Islet of Langerhans (tissue), 1 donor: Measurements from ENCODE around the gene MED14.
"Not testable (repeated sequence)": the region's sequence is repeated elsewhere in the genome, so short reads cannot be mapped to it uniquely, and the experiment has no call there.

Experiments
- FAIRE-seq: peaks from one replicate; lab custom pipeline; 2011; peaks lifted over from hg19 to GRCh38; lab: Jason Lieb, UNC

Gene MED14

GRCh38 chrX:40735325-40736169 is at the start of gene MED14:
TSS of gene MED14 (minus strand) at chrX:40735542. CDS start at chrX:40735412, 130 bp downstream.
- FAIRE-seq = no peak

- FAIRE-seq = no peak
These were observed 49.3 kb upstream of the MED14 start for GRCh38 chrX:40784516-40785151.

- FAIRE-seq = not testable (repeated sequence)
These were observed 47.4 kb upstream of the MED14 start for GRCh38 chrX:40782644-40783259.

GRCh38 chrX:40780951-40781350 is 45.6 kb upstream of the MED14 start:
- FAIRE-seq = no peak

GRCh38 chrX:40780082-40780481 is 44.7 kb upstream of the MED14 start:
- FAIRE-seq = no peak

GRCh38 chrX:40778861-40779575 is 43.7 kb upstream of the MED14 start:
- no peak for FAIRE-seq

- FAIRE-seq = peak; percentile 86
These were observed 38.5 kb upstream of the MED14 start for GRCh38 chrX:40773809-40774208.

GRCh38 chrX:40773188-40773587 is 37.8 kb upstream of the MED14 start:
- no peak for FAIRE-seq

- FAIRE-seq = no peak
These were observed 36.9 kb upstream of the MED14 start for GRCh38 chrX:40772290-40772689.

- peak; percentile 21 for FAIRE-seq
These were observed 26.4 kb upstream of the MED14 start for GRCh38 chrX:40761762-40762161.

- no peak for FAIRE-seq
These were observed 24.0 kb upstream of the MED14 start for GRCh38 chrX:40759374-40759773.

- FAIRE-seq = no peak
These were observed 21.7 kb upstream of the MED14 start for GRCh38 chrX:40757058-40757457.

- FAIRE-seq = no peak
These were observed 20.2 kb upstream of the MED14 start for GRCh38 chrX:40755291-40756249.

- no peak for FAIRE-seq
These were observed 14.5 kb upstream of the MED14 start for GRCh38 chrX:40749681-40750494.

- no peak for FAIRE-seq
These were observed 13.6 kb upstream of the MED14 start for GRCh38 chrX:40748977-40749376.

GRCh38 chrX:40746521-40746920 is 11.2 kb upstream of the MED14 start:
- FAIRE-seq = no peak

GRCh38 chrX:40736170-40736505 is 796 bp upstream of the MED14 start:
- FAIRE-seq = no peak

- no peak for FAIRE-seq
These were observed 394 bp downstream of the MED14 start for GRCh38 chrX:40734971-40735324.

- FAIRE-seq = no peak
These were observed 1.6 kb downstream of the MED14 start for GRCh38 chrX:40733706-40734105.

- FAIRE-seq = not testable (repeated sequence)
These were observed 2.8 kb downstream of the MED14 start for GRCh38 chrX:40732499-40732898.
